NOMO-1 treated with DMSO at 0.1 percent for 48 hours (cell line): ENCODE measurements around the gene GYPE.
"Not testable (repeated sequence)": the region's sequence is repeated elsewhere in the genome, so short reads cannot be mapped to it uniquely, and the experiment has no call there.

Experiments
- DNase-seq: peaks from one replicate; lab custom pipeline; 2025; ENCODE audit not compliant: unreplicated experiment; lab: John Stamatoyannopoulos, UW

GYPE gene

DNA sequence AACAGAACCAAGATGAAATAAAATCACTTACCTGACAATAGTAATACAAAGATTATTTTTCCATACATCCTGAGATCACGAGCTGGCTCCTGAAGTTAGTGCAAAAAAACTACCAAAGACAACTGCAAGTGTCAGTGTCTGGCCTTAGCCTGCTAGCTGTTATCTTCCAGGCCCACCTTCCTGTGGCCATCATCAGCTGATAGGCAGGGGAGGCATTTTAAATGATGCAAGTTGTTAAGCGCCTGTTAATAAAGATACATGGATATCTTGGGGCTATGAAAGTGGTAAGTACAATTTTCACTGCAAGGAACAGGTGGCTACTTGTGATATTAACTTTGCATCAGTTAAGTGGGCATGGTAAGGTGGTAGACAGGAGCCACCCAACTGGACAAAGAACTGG is at the start of gene GYPE:
Gene GYPE, minus strand, starts transcription at position 120 of the 400 bp plus-strand sequence. Its CDS starts 52 bp downstream, at position 68.
- DNase-seq, result not testable (repeated sequence)

DNA sequence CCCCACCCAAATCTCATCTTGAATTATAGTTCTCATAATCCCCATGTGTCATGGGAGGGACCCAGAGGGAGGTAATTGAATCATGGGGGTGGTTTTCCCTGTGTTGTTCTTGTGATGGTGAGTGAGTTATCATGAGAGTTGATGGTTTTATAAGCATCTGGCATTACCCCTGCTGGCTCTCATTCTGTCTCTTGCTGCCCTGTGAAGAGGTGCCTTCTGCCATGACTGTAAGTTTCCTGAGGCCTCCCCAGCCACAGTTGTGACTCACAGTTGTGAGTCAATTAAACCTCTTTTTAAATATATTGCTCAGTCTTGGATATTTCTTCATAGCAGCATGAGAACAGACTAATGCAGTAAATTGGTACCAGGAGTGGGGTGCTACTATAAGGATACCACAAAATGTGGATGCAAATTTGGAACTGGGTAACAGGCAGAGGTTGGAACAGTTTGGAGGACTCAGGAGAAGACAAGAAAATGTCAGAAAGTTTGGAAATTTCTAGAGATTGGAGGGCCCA is 46.2 kb upstream of the GYPE start:
- DNase-seq, result not testable (repeated sequence)

DNA sequence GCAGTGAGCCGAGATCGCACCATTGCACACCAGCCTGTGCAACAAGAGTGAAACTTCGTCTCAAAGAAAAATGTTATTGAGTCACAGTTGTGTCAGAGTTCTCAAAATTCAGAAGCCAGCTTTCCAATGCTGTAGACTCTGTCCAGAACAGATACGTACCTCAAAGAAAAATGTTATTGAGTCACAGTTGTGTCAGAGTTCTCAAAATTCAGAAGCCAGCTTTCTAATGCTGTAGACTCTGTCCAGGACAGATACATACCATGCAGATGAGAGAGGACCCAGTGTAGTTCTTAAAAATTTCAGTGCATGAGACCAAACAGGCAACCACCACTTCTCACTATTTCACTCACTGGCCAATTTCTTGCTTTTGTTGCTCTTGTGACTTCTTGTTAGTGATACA is 45.6 kb upstream of the GYPE start:
- not testable (repeated sequence) for DNase-seq

GRCh38 chr4:143950185-143950584 is 44.8 kb upstream of the GYPE start:
- DNase-seq, result not testable (repeated sequence)

GRCh38 chr4:143947493-143947892 is 42.1 kb upstream of the GYPE start:
- DNase-seq, result not testable (repeated sequence)

DNA sequence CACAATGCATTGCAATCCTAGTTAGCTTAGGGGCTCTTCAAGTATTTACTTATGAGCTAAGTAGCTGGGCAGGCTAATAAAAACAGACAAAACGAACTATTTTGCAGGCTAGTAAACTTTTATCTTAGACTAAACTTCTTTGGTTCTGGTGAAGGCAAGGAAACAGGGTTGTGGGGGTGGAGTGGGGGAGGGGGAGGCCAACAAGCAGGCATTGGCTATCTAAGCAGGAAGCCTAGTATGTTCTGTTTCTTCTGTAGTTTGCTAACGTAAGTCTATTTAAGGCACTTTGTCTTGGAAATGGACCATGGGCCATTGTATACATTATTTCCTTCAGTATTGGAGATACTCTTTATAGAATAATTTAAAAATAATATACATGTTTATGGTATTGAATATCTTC is 35.3 kb upstream of the GYPE start:
- DNase-seq, result not testable (repeated sequence)

DNA sequence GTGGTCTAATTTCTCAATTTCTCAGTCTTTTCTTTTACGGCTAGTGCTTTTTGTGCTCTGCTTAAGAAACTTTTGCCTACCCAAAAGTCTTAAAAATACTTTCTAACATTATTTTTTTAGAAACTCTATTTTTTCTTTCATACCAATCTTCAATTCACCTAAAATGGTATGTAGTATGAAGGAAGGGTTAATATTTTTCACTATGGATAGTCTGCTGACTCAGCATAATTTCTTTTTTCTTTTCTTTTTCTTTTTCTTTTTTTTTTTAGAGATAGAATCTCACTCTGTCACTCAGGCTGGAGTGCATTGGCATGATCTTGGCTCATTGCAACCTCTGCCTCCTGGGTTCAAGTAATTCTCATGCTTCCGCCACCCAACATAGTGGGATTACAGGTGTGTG is 34.2 kb upstream of the GYPE start:
- DNase-seq, result no peak

DNA sequence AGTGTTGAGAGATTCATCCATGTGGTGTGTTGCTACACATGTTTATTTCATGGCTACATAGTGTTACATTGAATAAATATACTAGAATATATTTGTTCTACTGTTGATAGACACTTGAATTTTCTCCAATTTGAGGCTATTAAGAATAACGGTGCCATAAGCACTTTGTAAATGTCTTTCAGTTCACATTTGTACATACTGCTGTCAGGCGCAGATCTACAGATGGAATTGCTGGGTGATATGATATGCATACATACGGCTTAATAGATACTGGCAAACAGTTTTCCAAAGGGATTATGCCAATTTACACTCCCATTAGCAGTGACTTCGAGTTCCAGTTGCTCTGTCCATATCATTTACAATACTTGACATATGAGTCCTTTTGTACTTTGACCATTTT is 33.5 kb upstream of the GYPE start:
- not testable (repeated sequence) for DNase-seq

DNA sequence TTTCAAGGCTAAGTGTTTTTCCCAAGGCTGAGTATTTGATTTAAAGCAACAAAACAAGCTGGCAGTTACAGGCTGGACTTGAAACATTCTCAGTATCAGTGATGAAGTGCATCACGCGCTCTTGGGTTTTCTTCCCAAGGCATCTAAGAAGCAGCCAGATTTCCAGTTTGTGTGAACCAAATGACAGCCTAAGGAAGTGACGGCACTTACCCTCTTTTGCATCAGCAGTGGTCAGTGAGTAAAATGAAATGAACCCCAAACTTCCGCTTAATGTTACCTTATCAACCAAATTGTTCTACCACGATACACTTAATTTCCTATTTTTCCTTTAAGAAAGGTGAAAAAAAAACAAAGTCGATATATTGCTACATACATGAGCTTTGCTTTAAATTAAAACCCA is 15.8 kb upstream of the GYPE start:
- no peak for DNase-seq

DNA sequence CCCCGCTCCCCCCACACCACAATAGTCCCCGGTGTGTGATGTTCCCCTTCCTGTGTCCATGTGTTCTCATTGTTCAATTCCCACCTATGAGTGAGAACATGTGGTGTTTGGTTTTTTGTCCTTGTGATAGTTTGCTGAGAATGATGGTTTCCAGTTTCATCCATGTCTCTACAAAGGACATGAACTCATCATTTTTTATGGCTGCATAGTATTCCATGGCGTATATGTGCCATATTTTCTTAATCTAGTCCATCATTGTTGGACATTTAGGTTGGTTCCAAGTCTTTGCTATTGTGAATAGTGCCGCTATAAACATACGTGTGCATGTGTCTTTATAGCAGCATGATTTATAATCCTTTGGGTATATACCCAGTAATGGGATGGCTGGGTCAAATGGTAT is 11.1 kb upstream of the GYPE start:
- not testable (repeated sequence) for DNase-seq

DNA sequence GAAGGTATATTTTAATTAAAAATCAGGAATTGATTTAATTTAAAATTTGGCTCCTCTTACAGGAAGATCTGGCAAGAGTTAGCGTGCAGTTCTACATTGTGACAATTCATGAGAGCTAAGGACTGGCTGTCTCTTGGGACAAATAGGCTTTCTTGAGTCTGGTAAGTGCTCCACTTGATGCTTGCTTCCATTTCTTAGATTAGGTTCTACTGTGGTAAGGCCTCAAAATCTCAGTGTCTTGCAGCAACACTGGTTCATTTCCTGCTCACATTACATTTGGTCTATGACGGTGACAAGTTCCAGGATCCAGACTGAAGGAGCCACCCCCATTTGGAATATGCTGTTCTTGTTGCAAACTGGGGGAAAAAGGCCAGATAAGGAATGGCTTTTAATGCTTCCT is 7.1 kb upstream of the GYPE start:
- DNase-seq, result not testable (repeated sequence)

- not testable (repeated sequence) for DNase-seq
Measured at GRCh38 chr4:143911528-143912417, 6.4 kb upstream of the GYPE start.

DNA sequence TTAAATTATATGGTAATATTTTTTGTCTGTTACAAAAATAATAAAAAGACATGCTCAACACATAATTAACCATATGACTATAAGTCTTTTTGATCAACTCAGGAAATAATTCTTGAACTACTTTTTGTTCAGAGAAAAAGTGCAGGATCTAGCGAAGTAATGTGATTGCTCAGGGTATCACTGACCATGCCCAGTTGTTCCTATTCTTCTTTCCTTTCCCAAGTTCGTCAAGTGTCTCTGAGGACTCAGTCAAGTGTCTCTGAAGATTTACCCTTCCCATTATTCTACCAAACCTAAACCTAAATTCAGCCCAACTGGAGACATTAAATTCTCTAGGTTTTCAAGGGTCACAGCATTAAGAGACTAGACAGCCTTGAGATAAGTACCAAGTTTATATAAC is 5.5 kb upstream of the GYPE start:
- not testable (repeated sequence) for DNase-seq

GRCh38 chr4:143907811-143908210 is 2.5 kb upstream of the GYPE start:
- DNase-seq, result not testable (repeated sequence)

GRCh38 chr4:143904431-143904830 is 928 bp downstream of the GYPE start:
- not testable (repeated sequence) for DNase-seq

DNA sequence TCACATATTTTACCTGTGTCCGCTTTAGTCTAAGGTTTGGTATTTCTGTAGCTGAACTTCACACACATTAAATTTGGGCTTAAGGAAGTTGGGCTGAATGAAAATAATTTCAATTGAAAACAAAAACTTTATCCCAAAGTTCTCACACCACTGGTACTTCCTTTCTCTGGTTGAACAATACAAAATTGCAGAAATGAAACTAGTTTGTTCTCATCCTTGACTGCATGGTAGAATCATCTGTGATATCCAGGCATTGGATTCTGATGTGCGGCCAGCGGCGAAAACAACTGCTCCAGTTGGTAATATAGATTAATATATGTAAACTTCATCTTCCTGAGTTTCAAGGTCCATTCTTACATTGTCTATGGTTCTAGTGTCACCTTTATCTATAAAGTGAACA is 15.0 kb downstream of the GYPE start:
- not testable (repeated sequence) for DNase-seq

- DNase-seq, result not testable (repeated sequence)
Measured at GRCh38 chr4:143888189-143888588, 17.2 kb downstream of the GYPE start.

- not testable (repeated sequence) for DNase-seq
Measured at GRCh38 chr4:143884965-143885364, 20.4 kb downstream of the GYPE start.

GRCh38 chr4:143883529-143883928 is 21.8 kb downstream of the GYPE start:
- no peak for DNase-seq

DNA sequence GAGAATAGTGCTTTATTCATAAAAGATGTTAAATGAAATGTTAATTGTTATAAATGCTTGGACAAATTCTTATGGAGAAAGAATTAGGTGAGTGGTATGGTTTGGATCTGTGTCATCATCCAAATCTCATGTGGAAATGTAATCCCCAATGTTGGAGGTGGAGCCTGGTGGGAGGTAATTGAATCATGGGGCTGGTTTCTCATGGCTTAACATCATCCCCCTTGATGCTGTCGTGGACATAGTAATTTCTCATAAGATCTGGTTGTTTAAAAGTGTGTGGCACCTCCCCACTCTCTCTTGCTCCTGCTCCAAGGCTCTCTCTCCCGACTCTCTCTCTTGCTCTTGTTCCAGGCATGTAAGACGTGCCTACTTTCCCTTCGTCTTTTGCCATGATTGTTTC is 22.5 kb downstream of the GYPE start:
- no peak for DNase-seq

DNA sequence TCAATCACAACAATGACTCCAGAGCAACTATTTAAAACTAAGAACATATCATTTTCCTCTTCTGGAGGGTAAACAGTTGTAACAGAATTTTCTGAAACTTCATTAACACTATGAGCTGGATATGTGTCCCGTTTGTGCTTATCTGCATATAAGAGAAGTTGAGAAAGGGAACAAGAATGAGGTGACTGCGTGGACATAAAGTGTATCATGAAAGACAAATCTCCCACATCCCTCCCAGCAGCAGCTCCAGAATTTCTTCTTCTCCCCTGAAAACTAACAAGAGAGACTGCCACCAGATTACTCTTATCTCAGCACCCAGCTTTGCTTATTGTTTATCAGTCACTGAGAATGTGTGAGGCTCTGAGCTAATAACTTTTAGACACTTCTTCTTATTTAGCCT is 25.8 kb downstream of the GYPE start:
- not testable (repeated sequence) for DNase-seq

- DNase-seq, result not testable (repeated sequence)
Measured at GRCh38 chr4:143875357-143875756, 30.0 kb downstream of the GYPE start.
